OCI-LY7 (cell line): ENCODE results near the gene SMOC2. TPM values are rescaled to one million over a fixed set of nuclear protein-coding genes. Genes with fewer than 3 reads are reported as not detected.

Experiments used
- BruUV-seq: library from RNA; stranded (reverse); fragments of 400-500 nt; replicated peaks from 2 replicates; lab custom pipeline; 2021; lab: Mats Ljungman, UMichigan
- CTCF ChIA-PET: fragments of 300-600 bp; sonication (Branson Sonifier 250); formaldehyde crosslinking; loops from one replicate; lab custom pipeline; 2022; ENCODE audit warnings: antibody characterized with exemption; ENCODE audit not compliant: unreplicated experiment; lab: Charles Lee
- POLR2A ChIA-PET: fragments of 300-600 bp; sonication (Branson Sonifier 250); formaldehyde crosslinking; loops from one replicate; lab custom pipeline; 2022; ENCODE audit warnings: antibody characterized with exemption; lab: Charles Lee
- DNase-seq: peaks from one replicate; pipeline ENCODE4 v3.0.0-alpha.2; 2015; ENCODE audit warnings: low spot score
- H2AFZ ChIP-seq: fragments of 200-600 bp; sonication (generic), shearing (Covaris generic); 2 replicates; pipeline ENCODE4 v1.6.1; 2014; ENCODE audit warnings: mild to moderate bottlenecking, antibody characterized with exemption, low read length, moderate library complexity
- H3K27ac ChIP-seq: fragments of 200-600 bp; sonication (generic); 2 replicates; pipeline ENCODE4 v1.5.1; 2014; ENCODE audit warnings: mixed run types, low read depth, mild to moderate bottlenecking, moderate library complexity, low read length, inconsistent platforms; ENCODE audit not compliant: poor library complexity, severe bottlenecking
- H3K36me3 ChIP-seq: fragments of 200-600 bp; sonication (generic); 2 replicates; pipeline ENCODE4 v1.6.1; 2014; ENCODE audit warnings: mild to moderate bottlenecking, antibody characterized with exemption, low read length, moderate library complexity, mixed read lengths; ENCODE audit not compliant: insufficient read depth
- H3K4me1 ChIP-seq: fragments of 200-600 bp; sonication (generic); 2 replicates; pipeline ENCODE4 v1.5.1; 2014; ENCODE audit warnings: mild to moderate bottlenecking, low read length; ENCODE audit not compliant: insufficient read depth, poor library complexity, severe bottlenecking
- H3K4me2 ChIP-seq: fragments of 200-600 bp; sonication (generic); 2 replicates; pipeline ENCODE4 v1.6.1; 2014; ENCODE audit warnings: mild to moderate bottlenecking, low read length
- H3K4me3 ChIP-seq: fragments of 200-600 bp; sonication (generic); 2 replicates; pipeline ENCODE4 v1.5.1; 2014; ENCODE audit warnings: mild to moderate bottlenecking, low read depth, low read length; ENCODE audit not compliant: poor library complexity, severe bottlenecking
- H3K79me2 ChIP-seq: fragments of 200-600 bp; sonication (generic); 2 replicates; pipeline ENCODE4 v1.6.1; 2016; ENCODE audit warnings: low read depth, mild to moderate bottlenecking, low read length, moderate library complexity, mixed read lengths; ENCODE audit not compliant: insufficient read depth
- H3K9me2 ChIP-seq: fragments of 200-600 bp; sonication (generic); 2 replicates; pipeline ENCODE4 v1.6.1; 2016; ENCODE audit warnings: mild to moderate bottlenecking, low read length, mixed read lengths; ENCODE audit not compliant: insufficient read depth
- H3K9me3 ChIP-seq: fragments of 200-600 bp; sonication (generic); 2 replicates; pipeline ENCODE4 v1.6.1; 2014; ENCODE audit warnings: mild to moderate bottlenecking, mixed run types, low read length, mixed read lengths
- H4K20me1 ChIP-seq: fragments of 200-600 bp; sonication (generic); 2 replicates; pipeline ENCODE4 v1.6.1; 2014; ENCODE audit warnings: mild to moderate bottlenecking, antibody characterized with exemption, low read length, moderate library complexity, mixed read lengths; ENCODE audit not compliant: insufficient read depth
- EZH2phosphoT487 ChIP-seq: fragments of 200-600 bp; sonication (generic); IDR thresholded peaks from 2 replicates; pipeline ENCODE4 v1.6.1; 2018; ENCODE audit warnings: low read depth, borderline replicate concordance, mild to moderate bottlenecking, mixed run types, antibody characterized with exemption, low read length, moderate library complexity, mixed read lengths
- intact Hi-C: fragments of 100-400 bp; cut with micrococcal nuclease; formaldehyde crosslinking; loops from one replicate; pipeline ENCODE4 v1.10.0; 2022; ENCODE audit not compliant: unreplicated experiment
- total RNA-seq, 2 experiments: library from RNA; depleted of rRNA in 1 of 2; stranded (reverse); fragments of >200 nt in 1 of 2; shearing (Covaris generic) in 1 of 2; gene quantifications; 2 replicates each; pipeline ENCODE4 v1.2.3, GENCODE V29; 2014 to 2022
- TF ChIP-seq, protein P1 (sequence below): fragments of 200-600 bp; sonication (generic); conservative IDR thresholded peaks from 2 replicates; pipeline ENCODE4 v1.5.1; 2014; ENCODE audit warnings: mild to moderate bottlenecking, antibody characterized with exemption, low read length, moderate library complexity, mixed read lengths

The SMOC2 gene
- total RNA-seq, 2 experiments from 2014 or later: not detected

DNA sequence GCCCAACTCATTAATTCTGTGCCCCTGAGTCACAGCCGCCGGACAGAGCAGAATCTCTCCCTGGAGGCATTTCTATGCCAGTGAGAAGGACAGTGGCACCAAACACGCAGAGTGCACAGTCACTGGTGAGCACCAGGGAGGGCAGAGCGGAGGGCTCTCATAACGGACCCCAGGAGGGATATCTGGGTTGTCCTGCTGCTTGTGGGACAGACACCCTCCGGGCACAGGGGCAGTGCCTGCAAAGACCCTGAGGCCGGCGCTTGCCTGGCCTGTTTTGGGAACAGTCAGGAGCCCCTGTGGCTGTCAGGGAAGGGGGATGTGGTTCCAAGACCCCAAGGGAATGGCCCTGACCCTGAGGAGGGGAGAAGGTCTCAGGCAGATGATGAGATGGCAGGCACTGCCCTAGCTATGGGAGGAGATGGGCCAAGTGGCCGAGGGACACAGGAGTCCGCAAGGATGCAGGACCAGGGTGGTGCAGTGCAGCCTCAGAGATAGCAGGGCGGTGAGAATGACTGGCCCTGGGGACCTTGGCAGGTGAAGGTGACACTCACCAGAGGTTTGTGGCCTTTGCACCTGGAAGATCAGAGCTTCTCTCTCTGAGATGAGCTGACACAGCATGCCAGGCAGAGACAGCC lies 270.8 kb downstream of the SMOC2 start:
- Histone ChIP-seq H4K20me1 (no peaks in the 10 kb centered on the region), H3K27ac (no peak overlapping the region), H3K36me3 (no peaks in the 10 kb centered on the region), H3K4me3 (no peak overlapping the region), H3K9me2 (no peaks in the 10 kb centered on the region), H3K4me2 (no peak overlapping the region), H2AFZ (no peak overlapping the region), H3K9me3 (no peaks in the 10 kb centered on the region), H3K79me2 (no peaks in the 10 kb centered on the region), H3K4me1 (no peaks in the 10 kb centered on the region)
- ChIA-PET POLR2A (no interaction called here), CTCF (no interaction called here)
- TF ChIP-seq EZH2phosphoT487: no peak
- TF ChIP-seq, protein P1, sequence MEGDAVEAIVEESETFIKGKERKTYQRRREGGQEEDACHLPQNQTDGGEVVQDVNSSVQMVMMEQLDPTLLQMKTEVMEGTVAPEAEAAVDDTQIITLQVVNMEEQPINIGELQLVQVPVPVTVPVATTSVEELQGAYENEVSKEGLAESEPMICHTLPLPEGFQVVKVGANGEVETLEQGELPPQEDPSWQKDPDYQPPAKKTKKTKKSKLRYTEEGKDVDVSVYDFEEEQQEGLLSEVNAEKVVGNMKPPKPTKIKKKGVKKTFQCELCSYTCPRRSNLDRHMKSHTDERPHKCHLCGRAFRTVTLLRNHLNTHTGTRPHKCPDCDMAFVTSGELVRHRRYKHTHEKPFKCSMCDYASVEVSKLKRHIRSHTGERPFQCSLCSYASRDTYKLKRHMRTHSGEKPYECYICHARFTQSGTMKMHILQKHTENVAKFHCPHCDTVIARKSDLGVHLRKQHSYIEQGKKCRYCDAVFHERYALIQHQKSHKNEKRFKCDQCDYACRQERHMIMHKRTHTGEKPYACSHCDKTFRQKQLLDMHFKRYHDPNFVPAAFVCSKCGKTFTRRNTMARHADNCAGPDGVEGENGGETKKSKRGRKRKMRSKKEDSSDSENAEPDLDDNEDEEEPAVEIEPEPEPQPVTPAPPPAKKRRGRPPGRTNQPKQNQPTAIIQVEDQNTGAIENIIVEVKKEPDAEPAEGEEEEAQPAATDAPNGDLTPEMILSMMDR: no peak
- DNase-seq: no peak
- intact Hi-C loops: no loop called here
- BruUV-seq: no TSS peak

DNA sequence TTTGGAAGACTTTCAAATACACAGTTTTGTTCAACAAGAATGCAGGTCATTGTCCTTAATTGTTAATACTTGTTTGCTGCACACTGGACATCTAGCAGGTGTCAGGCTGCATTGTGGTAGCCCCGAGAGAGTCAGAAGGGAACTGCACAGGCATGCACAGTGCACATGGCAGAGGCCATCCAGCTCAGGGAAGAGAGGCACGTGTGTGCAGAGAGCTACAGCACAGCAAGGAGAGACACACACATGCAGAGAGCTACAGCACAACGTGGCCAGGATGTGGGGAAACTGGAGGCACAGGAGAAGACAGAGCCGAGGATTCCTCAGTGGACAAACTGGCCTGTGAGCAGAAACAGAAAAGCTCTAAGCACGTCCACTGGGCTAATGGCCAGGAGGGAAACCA lies 272.0 kb downstream of the SMOC2 start:
- no TSS peak for BruUV-seq
- H3K79me2 ChIP-seq: no peaks in the 10 kb centered on the region
- intact Hi-C loops: no loop called here
- H3K4me2 ChIP-seq: no peak overlapping the region
- no peaks in the 10 kb centered on the region for H3K36me3 ChIP-seq
- H3K9me3 ChIP-seq: no peaks in the 10 kb centered on the region
- no peak for TF ChIP-seq EZH2phosphoT487
- TF ChIP-seq, protein P1: no peak
- no peak overlapping the region for H3K27ac ChIP-seq
- no peaks in the 10 kb centered on the region for H4K20me1 ChIP-seq
- no peak for DNase-seq
- H3K4me1 ChIP-seq: no peaks in the 10 kb centered on the region
- H2AFZ ChIP-seq: no peak overlapping the region
- no peak overlapping the region for H3K4me3 ChIP-seq
- ChIA-PET CTCF (no interaction called here), POLR2A (interaction anchor here (0.6 kb wide), 1 partner anchor 1138 kb away, joined by 3 read pairs; no protein-coding TSS in a partner anchor)
- no peaks in the 10 kb centered on the region for H3K9me2 ChIP-seq

DNA sequence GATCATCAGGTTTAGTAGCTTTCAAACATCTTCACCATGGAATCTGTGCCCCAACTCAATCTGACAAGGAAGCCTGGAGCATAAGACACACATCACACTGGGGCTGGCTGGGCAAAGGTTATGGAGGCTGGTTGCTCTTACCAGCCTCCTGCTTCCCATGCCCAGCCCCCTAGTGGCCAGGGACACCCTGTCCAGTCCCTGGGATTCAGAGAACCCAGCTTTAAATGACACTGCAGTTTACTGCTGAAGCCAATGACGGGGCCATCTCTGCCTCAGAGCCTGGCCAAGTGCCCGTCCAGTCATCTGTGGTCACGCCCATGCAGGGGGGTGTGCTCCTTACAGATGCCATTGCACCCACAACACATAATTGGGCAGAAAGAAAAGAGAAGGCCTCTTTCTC lies 272.9 kb downstream of the SMOC2 start:
- DNase-seq: no peak
- H3K36me3 ChIP-seq: no peaks in the 10 kb centered on the region
- H3K79me2 ChIP-seq: no peaks in the 10 kb centered on the region
- no peak overlapping the region for H3K4me3 ChIP-seq
- ChIA-PET POLR2A (no interaction called here), CTCF (no interaction called here)
- H4K20me1 ChIP-seq: no peaks in the 10 kb centered on the region
- TF ChIP-seq, protein P1: no peak
- TF ChIP-seq EZH2phosphoT487: no peak
- no peak overlapping the region for H3K4me2 ChIP-seq
- H3K27ac ChIP-seq: no peak overlapping the region
- no peaks in the 10 kb centered on the region for H3K4me1 ChIP-seq
- H3K9me2 ChIP-seq: no peaks in the 10 kb centered on the region
- no peak overlapping the region for H2AFZ ChIP-seq
- BruUV-seq: no TSS peak
- intact Hi-C loops: no loop called here
- H3K9me3 ChIP-seq: no peaks in the 10 kb centered on the region
